Natural killer cell (primary cell): ENCODE data around the gene WBP4. TPM values are rescaled to one million over a fixed set of nuclear protein-coding genes. Genes with fewer than 3 reads are reported as not detected.
A peak's percentile ranks its signal among the peaks of the same experiment; 100 is the strongest.

Experiments used
- ATAC-seq, 3 donors: fragments of 150-1000 bp in 2 of 3; fragments of 200-7000 bp in 1 of 3; cut with Tn5 transposase; 1 replicate in 1 of 3; 2 replicates in 2 of 3; pipeline ENCODE4 v1.10.0; 2021; ENCODE audit warnings: mild to moderate bottlenecking in 2 of 3, moderate library complexity in 2 of 3
- DNase-seq, 2 donors: peaks; one replicate each; pipeline versions ENCODE4 v3.0.0 to v3.0.0-alpha.2; 2013 to 2021; ENCODE audit warnings: mixed read lengths in 1 of 2
- H3K27ac ChIP-seq: one replicate; pipeline ENCODE4 v1.5.1; 2013; ENCODE audit warnings: mild to moderate bottlenecking, low read length
- H3K27me3 ChIP-seq: one replicate; pipeline ENCODE4 v1.6.1; 2013; ENCODE audit warnings: low read length; ENCODE audit not compliant: control insufficient read depth, insufficient read depth
- H3K36me3 ChIP-seq: one replicate; pipeline ENCODE4 v1.6.1; 2013; ENCODE audit warnings: low read length; ENCODE audit not compliant: control insufficient read depth, insufficient read depth
- H3K4me1 ChIP-seq: one replicate; pipeline ENCODE4 v1.6.1; 2013; ENCODE audit warnings: low read length; ENCODE audit not compliant: control insufficient read depth, insufficient read depth
- H3K4me3 ChIP-seq: one replicate; pipeline ENCODE4 v1.5.1; 2013; ENCODE audit warnings: low read length
- H3K9me3 ChIP-seq: one replicate; pipeline ENCODE4 v1.6.1; 2013; ENCODE audit warnings: low read length; ENCODE audit not compliant: control insufficient read depth, insufficient read depth
- H3K27ac Mint-ChIP-seq, 2 donors: one replicate each; pipeline ENCODE4 v1.8.0; 2022; ENCODE audit warnings: mild to moderate bottlenecking in 2 of 2, mixed read lengths in 2 of 2, moderate library complexity in 1 of 2
- H3K27me3 Mint-ChIP-seq, 2 donors: one replicate each; pipeline ENCODE4 v1.8.0; 2022; ENCODE audit warnings: low read depth in 2 of 2, mixed read lengths in 2 of 2
- H3K36me3 Mint-ChIP-seq: one replicate; pipeline ENCODE4 v1.8.0; 2022; ENCODE audit warnings: mixed read lengths
- H3K4me1 Mint-ChIP-seq, 2 donors: one replicate each; pipeline ENCODE4 v1.8.0; 2022; ENCODE audit warnings: mixed read lengths in 2 of 2
- H3K4me3 Mint-ChIP-seq: one replicate; pipeline ENCODE4 v1.8.0; 2022; ENCODE audit warnings: mild to moderate bottlenecking, moderate library complexity, mixed read lengths
- H3K9me3 Mint-ChIP-seq, 2 donors: one replicate each; pipeline ENCODE4 v1.8.0; 2022; ENCODE audit warnings: mixed read lengths in 2 of 2
- CTCF ChIP-seq: fragments of 200-600 bp; IDR thresholded peaks from one replicate; pipeline ENCODE4 v1.8.0; 2022; ENCODE audit warnings: antibody characterized with exemption
- WGBS: methylation state at CpG from one replicate; pipeline ENCODE4 v1.1.7; 2013; ENCODE audit warnings: missing lambda C conversion rate; ENCODE audit not compliant: insufficient coverage; 5-methylcytosine and 5-hydroxymethylcytosine counted together
- intact Hi-C: fragments of 100-400 bp; cut with micrococcal nuclease; formaldehyde crosslinking; loops from one replicate; pipeline ENCODE4 v1.14.2; 2022
- total RNA-seq, 4 donors: library from RNA; stranded (reverse); fragments of 120-200 nt in 1 of 4; gene quantifications; one replicate each; pipeline versions ENCODE4 v1.2.3 to v1.2.4, GENCODE V29; 2013 to 2022

Gene WBP4
- total RNA-seq, 3 donors from 2014 or later (not counting 1 experiment from before 2014, with no cell fraction given): 4.2 to 6.8 (median 5.1) TPM

- no peak overlapping the region for H3K4me3 ChIP-seq
- intact Hi-C loops: loop anchor here (1.0 to 2.0 kb wide), 2 partner anchors 168 to 1056 kb away; no protein-coding TSS in a partner anchor
- no peaks in the 10 kb centered on the region for H3K9me3 Mint-ChIP-seq
- peak; percentile 67 for TF ChIP-seq CTCF
- peaks cover 16 to 40% of the 10 kb centered on the region in 2 donors for H3K4me1 Mint-ChIP-seq
- H3K27me3 Mint-ChIP-seq: no peaks in the 10 kb centered on the region
- WGBS: 45% methylated on average over 7 of the region's 9 CpGs
- H3K36me3 Mint-ChIP-seq: no peaks in the 10 kb centered on the region
- peak in 1 of 2 donors; percentile 82 for DNase-seq
- no peak overlapping the region for H3K27ac Mint-ChIP-seq
- no peaks in the 10 kb centered on the region for H3K27me3 ChIP-seq
- no peaks in the 10 kb centered on the region for H3K36me3 ChIP-seq
- peak; percentile 71 to 76 (median 75) for ATAC-seq
- H3K27ac ChIP-seq: no peak overlapping the region
- H3K9me3 ChIP-seq: no peaks in the 10 kb centered on the region
- H3K4me1 ChIP-seq: peaks cover 3% of the 10 kb centered on the region
- no peak overlapping the region for H3K4me3 Mint-ChIP-seq
These were observed 7.0 kb upstream of the WBP4 start for GRCh38 chr13:41054212-41054877.

GRCh38 chr13:41054919-41055619 lies 6.2 kb upstream of the WBP4 start:
- Mint-ChIP-seq H3K36me3 (no peaks in the 10 kb centered on the region), H3K9me3 (no peaks in the 10 kb centered on the region), H3K27ac (peak overlapping the region in 1 of 2 donors; percentile 31), H3K4me3 (no peak overlapping the region), H3K4me1 (peaks cover 19 to 43% of the 10 kb centered on the region in 2 donors), H3K27me3 (no peaks in the 10 kb centered on the region)
- ATAC-seq: no peak
- intact Hi-C loops: loop anchor here (1.0 to 2.0 kb wide), 2 partner anchors 167 to 1056 kb away; no protein-coding TSS in a partner anchor
- Histone ChIP-seq H3K36me3 (no peaks in the 10 kb centered on the region), H3K27ac (no peak overlapping the region), H3K9me3 (no peaks in the 10 kb centered on the region), H3K4me1 (peaks cover 7% of the 10 kb centered on the region), H3K4me3 (no peak overlapping the region), H3K27me3 (no peaks in the 10 kb centered on the region)
- DNase-seq: peak in 1 of 2 donors; percentile 45
- 89% methylated on average over 5 of the region's 5 CpGs for WGBS
- TF ChIP-seq CTCF: no peak

- Mint-ChIP-seq H3K4me3 (no peak overlapping the region), H3K9me3 (no peaks in the 10 kb centered on the region), H3K36me3 (no peaks in the 10 kb centered on the region), H3K27me3 (no peaks in the 10 kb centered on the region), H3K4me1 (peaks cover 19 to 54% of the 10 kb centered on the region in 2 donors), H3K27ac (no peak overlapping the region)
- intact Hi-C loops: no loop called here
- Histone ChIP-seq H3K27ac (no peak overlapping the region), H3K4me3 (no peak overlapping the region), H3K4me1 (peaks cover 7% of the 10 kb centered on the region), H3K9me3 (no peaks in the 10 kb centered on the region), H3K36me3 (no peaks in the 10 kb centered on the region), H3K27me3 (no peaks in the 10 kb centered on the region)
- DNase-seq: no peak
- no peak for ATAC-seq
- no peak for TF ChIP-seq CTCF
These were observed 5.1 kb upstream of the WBP4 start for GRCh38 chr13:41056194-41056593.
